ENCODE data around the gene CCDC74A. TPM values are rescaled to one million over a fixed set of nuclear protein-coding genes. Genes with fewer than 3 reads are reported as not detected.

The CCDC74A gene
- polyA plus RNA-seq, 2 donors = 3.4 to 4.9 TPM

Other genes starting within 250 kb of the CCDC74A start
- gene RAB6D, start 163.7 kb upstream of the CCDC74A start, polyA plus RNA-seq = under 1 TPM in 1 of 2 donors, not detected in 1; 0.02 TPM
- gene TUBA3D, start 51.8 kb upstream of the CCDC74A start, polyA plus RNA-seq = under 1 TPM; 0.08 to 0.29 TPM
- gene MZT2A, start 35.5 kb upstream of the CCDC74A start, polyA plus RNA-seq = 100 to 1,000 TPM; 109 to 116 TPM